MCF 10A (cell line): ENCODE results near the gene MOK. TPM values are rescaled to one million over a fixed set of nuclear protein-coding genes. Genes with fewer than 3 reads are reported as not detected.
A peak's percentile ranks its signal among the peaks of the same experiment; 100 is the strongest.

Experiments used
- BruUV-seq: library from RNA; stranded (reverse); fragments of 400-500 nt; replicated peaks from 2 replicates; lab custom pipeline; 2021; lab: Mats Ljungman, UMichigan
- CTCF ChIA-PET: fragments of 300-600 bp; sonication (Branson Sonifier 250); formaldehyde crosslinking; extraction: SDS; loops from one replicate; lab custom pipeline; 2021; ENCODE audit warnings: antibody characterized with exemption, inconsistent platforms; lab: Yijun Ruan, JAX
- POLR2A ChIA-PET: fragments of 300-600, 350-650 bp; sonication (Branson Sonifier 250); formaldehyde crosslinking; extraction: SDS; loops from one replicate; lab custom pipeline; 2020; ENCODE audit warnings: antibody characterized with exemption, inconsistent platforms; lab: Yijun Ruan, JAX
- DNase-seq: peaks from one replicate; pipeline ENCODE4 v3.0.0-alpha.2; 2018; ENCODE audit not compliant: unreplicated experiment
- H3K27ac Mint-ChIP-seq: one replicate; pipeline ENCODE4 v1.8.0; 2022; ENCODE audit warnings: mild to moderate bottlenecking, low read depth, mixed read lengths; ENCODE audit not compliant: unreplicated experiment
- H3K27me3 Mint-ChIP-seq: one replicate; pipeline ENCODE4 v1.8.0; 2022; ENCODE audit warnings: mixed read lengths; ENCODE audit not compliant: insufficient read depth, unreplicated experiment
- H3K36me3 Mint-ChIP-seq: one replicate; pipeline ENCODE4 v1.8.0; 2022; ENCODE audit warnings: mild to moderate bottlenecking, moderate library complexity, mixed read lengths; ENCODE audit not compliant: insufficient read depth, unreplicated experiment
- H3K4me1 Mint-ChIP-seq: one replicate; pipeline ENCODE4 v1.8.0; 2022; ENCODE audit warnings: mixed read lengths; ENCODE audit not compliant: insufficient read depth, unreplicated experiment
- H3K4me3 Mint-ChIP-seq: one replicate; pipeline ENCODE4 v1.8.0; 2022; ENCODE audit warnings: mild to moderate bottlenecking, moderate library complexity, mixed read lengths; ENCODE audit not compliant: unreplicated experiment
- H3K9me3 Mint-ChIP-seq: one replicate; pipeline ENCODE4 v1.8.0; 2022; ENCODE audit warnings: mixed read lengths; ENCODE audit not compliant: unreplicated experiment
- CTCF ChIP-seq: fragments of 200-600 bp; IDR thresholded peaks from one replicate; pipeline ENCODE4 v1.8.0; 2022; ENCODE audit warnings: antibody characterized with exemption, mild to moderate bottlenecking; ENCODE audit not compliant: unreplicated experiment
- intact Hi-C: fragments of 100-400 bp; cut with micrococcal nuclease; formaldehyde crosslinking; loops from 2 replicates; pipeline ENCODE4 v1.14.1; 2022
- total RNA-seq: library from RNA; stranded (reverse); gene quantifications from 2 replicates; pipeline ENCODE4 v1.2.3, GENCODE V29; 2022

MOK gene
- total RNA-seq, 1 experiment from 2014 or later = 98.9 TPM

GRCh38 chr14:102320033-102320660, 15.2 kb upstream of the MOK start:
- TF ChIP-seq CTCF = no peak
- intact Hi-C loops = no loop called here
- DNase-seq = no peak
- POLR2A ChIA-PET = interaction anchor here (0.6 to 2.2 kb wide), 10 partner anchors 8 to 205 kb away, joined by 3 to 9 read pairs (median 4); partner anchors contain the start of genes CINP and TECPR2
- Mint-ChIP-seq H3K4me1 (peaks cover 15% of the 10 kb centered on the region), H3K27ac (peak overlapping the region; percentile 95), H3K9me3 (no peaks in the 10 kb centered on the region), H3K4me3 (peak overlapping the region; percentile 93), H3K27me3 (no peaks in the 10 kb centered on the region), H3K36me3 (peaks cover 31% of the 10 kb centered on the region)
- no TSS peak for BruUV-seq
- CTCF ChIA-PET = interaction anchor here (0.6 to 1.3 kb wide), 5 partner anchors 57 to 359 kb away, joined by 3 to 5 read pairs (median 3); no protein-coding TSS in a partner anchor

GRCh38 chr14:102319351-102320032, 14.5 kb upstream of the MOK start, which contains the start of gene ZNF839:
Gene ZNF839 (plus strand): TSS chr14:102319746. CDS start chr14:102319766, 20 bp downstream.
- peak; percentile 88 for DNase-seq
- intact Hi-C loops = loop anchor here (5.0 to 10.0 kb wide), 2 partner anchors 357 to 545 kb away; partner anchors contain the start of gene DYNC1H1
- H3K4me3 Mint-ChIP-seq = peak within 1 kb of the TSS; percentile 93
- H3K36me3 Mint-ChIP-seq = peaks cover 26% of the 10 kb centered on the region
- H3K9me3 Mint-ChIP-seq = no peaks in the 10 kb centered on the region
- peak within 1 kb of the TSS; percentile 95 for H3K27ac Mint-ChIP-seq
- H3K27me3 Mint-ChIP-seq = no peaks in the 10 kb centered on the region
- ChIA-PET CTCF (interaction anchor here (0.6 to 1.4 kb wide), 7 partner anchors 14 to 358 kb away, joined by 3 to 5 read pairs (median 3); no protein-coding TSS in a partner anchor), POLR2A (interaction anchor here (0.6 to 4.7 kb wide), 13 partner anchors 9 to 339 kb away, joined by 3 to 29 read pairs (median 4); partner anchors contain the start of genes CINP, MOK and TECPR2)
- no peak for TF ChIP-seq CTCF
- peaks cover 18% of the 10 kb centered on the region for H3K4me1 Mint-ChIP-seq
- no TSS peak for BruUV-seq

- Mint-ChIP-seq H3K27me3 (no peaks in the 10 kb centered on the region), H3K36me3 (peaks cover 19% of the 10 kb centered on the region), H3K4me1 (peaks cover 22% of the 10 kb centered on the region), H3K27ac (peak overlapping the region; percentile 95), H3K4me3 (peak overlapping the region; percentile 93), H3K9me3 (no peaks in the 10 kb centered on the region)
- POLR2A ChIA-PET = interaction anchor here (0.7 to 4.7 kb wide), 6 partner anchors 10 to 338 kb away, joined by 3 to 29 read pairs (median 4); partner anchors contain the start of genes CINP, MOK and TECPR2
- CTCF ChIA-PET = interaction anchor here (0.6 to 2.7 kb wide), 6 partner anchors 14 to 279 kb away, joined by 3 to 10 read pairs (median 3); no protein-coding TSS in a partner anchor
- no peak for DNase-seq
- intact Hi-C loops = loop anchor here (5.0 to 10.0 kb wide), 2 partner anchors 357 to 544 kb away; partner anchors contain the start of gene DYNC1H1
- no TSS peak for BruUV-seq
- no peak for TF ChIP-seq CTCF
Observed at GRCh38 chr14:102318781-102319276, 13.9 kb upstream of the MOK start.
